Smooth muscle cell (in vitro differentiated cells): ENCODE measurements around the gene LIMS2. TPM values are rescaled to one million over a fixed set of nuclear protein-coding genes. Genes with fewer than 3 reads are reported as not detected.

ENCODE experiments used
- DNase-seq: peaks from one replicate; lab custom pipeline; 2025; ENCODE audit not compliant: unreplicated experiment; lab: John Stamatoyannopoulos, UW
- H2AFZ ChIP-seq: fragments of 200-600 bp; sonication (generic); 2 replicates; pipeline ENCODE4 v1.6.0; 2016; ENCODE audit warnings: antibody characterized with exemption, low read depth, mild to moderate bottlenecking
- H3F3A ChIP-seq: fragments of 200-600 bp; sonication (generic); 2 replicates; pipeline ENCODE4 v1.6.0; 2017; ENCODE audit warnings: antibody characterized with exemption, low read depth
- H3K27ac ChIP-seq: fragments of 200-600 bp; sonication (generic); 2 replicates; pipeline ENCODE4 v1.5.1; 2016; ENCODE audit warnings: low read depth, mild to moderate bottlenecking
- H3K27me3 ChIP-seq: fragments of 200-600 bp; sonication (generic); 2 replicates; pipeline ENCODE4 v1.6.1; 2016; ENCODE audit warnings: low read depth, mild to moderate bottlenecking
- H3K36me3 ChIP-seq: fragments of 200-600 bp; sonication (generic); 2 replicates; pipeline ENCODE4 v1.5.1; 2016; ENCODE audit warnings: low read depth
- H3K4me1 ChIP-seq: fragments of 200-600 bp; sonication (generic); 2 replicates; pipeline ENCODE4 v1.5.1; 2016; ENCODE audit warnings: low read depth
- H3K4me2 ChIP-seq: fragments of 200-600 bp; sonication (generic); 2 replicates; pipeline ENCODE4 v1.6.0; 2016; ENCODE audit warnings: mild to moderate bottlenecking
- H3K4me3 ChIP-seq: fragments of 200-600 bp; sonication (generic); 2 replicates; pipeline ENCODE4 v1.5.1; 2016; ENCODE audit warnings: mild to moderate bottlenecking
- H3K79me2 ChIP-seq: fragments of 200-600 bp; sonication (generic); 2 replicates; pipeline ENCODE4 v1.6.0; 2016; ENCODE audit warnings: low read depth, mild to moderate bottlenecking
- H3K9ac ChIP-seq: fragments of 200-600 bp; sonication (generic); 2 replicates; pipeline ENCODE4 v1.6.0; 2016; ENCODE audit warnings: low read depth
- H3K9me3 ChIP-seq: fragments of 200-600 bp; sonication (generic); replicated peaks from 2 replicates; pipeline ENCODE4 v1.5.1; 2016; ENCODE audit warnings: low read depth
- H4K20me1 ChIP-seq: fragments of 200-600 bp; sonication (generic); 2 replicates; pipeline ENCODE4 v1.6.0; 2016; ENCODE audit warnings: low read depth
- CTCF ChIP-seq: fragments of 200-600 bp; sonication (generic); IDR thresholded peaks from 2 replicates; pipeline ENCODE4 v1.5.1; 2017; ENCODE audit warnings: borderline replicate concordance, mild to moderate bottlenecking, antibody characterized with exemption; ENCODE audit not compliant: insufficient read depth, poor library complexity, severe bottlenecking
- WGBS: methylation state at CpG from one replicate; pipeline ENCODE4 v1.1.7; 2016; ENCODE audit warnings: low lambda C conversion rate; 5-methylcytosine and 5-hydroxymethylcytosine counted together
- polyA plus RNA-seq: library from polyadenylated mRNA; unstranded; fragments of >200 nt; fragmentation: Nextera tagmentation; extraction: Ambion mirVana; gene quantifications from 2 replicates; pipeline ENCODE4 v1.2.1, GENCODE V29; 2016
- total RNA-seq: library from RNA; depleted of rRNA; stranded (reverse); fragments of >200 nt; gene quantifications from 2 replicates; pipeline ENCODE4 v1.2.3, GENCODE V29; 2014

The LIMS2 gene
- total and polyA plus RNA-seq, 2 experiments from 2014 or later: 8.4 to 22.3 TPM

- WGBS: 91% methylated on average over 8 of the region's 8 CpGs
- no peaks in the 10 kb centered on the region for H3K79me2 ChIP-seq
- no peaks in the 10 kb centered on the region for H3K27me3 ChIP-seq
- H3F3A ChIP-seq: no peaks in the 10 kb centered on the region
- no peaks in the 10 kb centered on the region for H3K36me3 ChIP-seq
- peaks cover 8% of the 10 kb centered on the region for H4K20me1 ChIP-seq
- no peak overlapping the region for H3K9ac ChIP-seq
- TF ChIP-seq CTCF: no peak
- peaks cover 9% of the 10 kb centered on the region for H3K4me1 ChIP-seq
- H3K4me2 ChIP-seq: no peak overlapping the region
- H2AFZ ChIP-seq: no peak overlapping the region
- no peak for DNase-seq
- H3K9me3 ChIP-seq: no peaks in the 10 kb centered on the region
- H3K27ac ChIP-seq: no peak overlapping the region
- H3K4me3 ChIP-seq: no peak overlapping the region
Measured at GRCh38 chr2:127654838-127655175, 20.5 kb downstream of the LIMS2 start.

- H3K36me3 ChIP-seq: no peaks in the 10 kb centered on the region
- no peak for DNase-seq
- peaks cover 8% of the 10 kb centered on the region for H4K20me1 ChIP-seq
- no peak overlapping the region for H3K27ac ChIP-seq
- H3K9me3 ChIP-seq: no peaks in the 10 kb centered on the region
- H2AFZ ChIP-seq: no peak overlapping the region
- H3K4me1 ChIP-seq: peaks cover 9% of the 10 kb centered on the region
- no peaks in the 10 kb centered on the region for H3K79me2 ChIP-seq
- H3K9ac ChIP-seq: no peak overlapping the region
- H3K27me3 ChIP-seq: no peaks in the 10 kb centered on the region
- 94% methylated on average over 22 of the region's 24 CpGs for WGBS
- no peak for TF ChIP-seq CTCF
- H3K4me3 ChIP-seq: no peak overlapping the region
- H3F3A ChIP-seq: no peaks in the 10 kb centered on the region
- H3K4me2 ChIP-seq: no peak overlapping the region
Measured at GRCh38 chr2:127654084-127654837, 21.1 kb downstream of the LIMS2 start.

GRCh38 chr2:127653421-127654083, 21.8 kb downstream of the LIMS2 start:
- H3K79me2 ChIP-seq: no peaks in the 10 kb centered on the region
- H3K9ac ChIP-seq: no peak overlapping the region
- DNase-seq: no peak
- no peaks in the 10 kb centered on the region for H3F3A ChIP-seq
- H3K36me3 ChIP-seq: no peaks in the 10 kb centered on the region
- WGBS: 94% methylated on average over 16 of the region's 16 CpGs
- no peaks in the 10 kb centered on the region for H3K9me3 ChIP-seq
- no peak overlapping the region for H3K4me3 ChIP-seq
- no peak for TF ChIP-seq CTCF
- H3K4me2 ChIP-seq: no peak overlapping the region
- H2AFZ ChIP-seq: no peak overlapping the region
- H4K20me1 ChIP-seq: peaks cover 7% of the 10 kb centered on the region
- peaks cover 9% of the 10 kb centered on the region for H3K4me1 ChIP-seq
- no peaks in the 10 kb centered on the region for H3K27me3 ChIP-seq
- no peak overlapping the region for H3K27ac ChIP-seq
